Heart left ventricle (tissue), 16 donors: ENCODE measurements around the gene DCUN1D1. TPM values are rescaled to one million over a fixed set of nuclear protein-coding genes. Genes with fewer than 3 reads are reported as not detected.

Experiments used
- ATAC-seq, 4 donors: fragments of 200-7000 bp; cut with Tn5 transposase; one replicate each; pipeline ENCODE4 v1.9.1; 2020 to 2022; ENCODE audit warnings: moderate library complexity in 4 of 4, mild to moderate bottlenecking in 3 of 4, moderate number of reproducible peaks in 1 of 4
- DNase-seq, 5 donors: peaks; one replicate each; pipeline ENCODE4 v3.0.0-alpha.2; 2020
- H3K27ac ChIP-seq, 12 donors: fragments of 200-600 bp; sonication (generic) in 4 of 12; one replicate each; pipeline versions ENCODE4 v1.5.0 to v1.8.0; 2016 to 2022; ENCODE audit warnings: mild to moderate bottlenecking in 2 of 12
- H3K27me3 ChIP-seq, 9 donors: fragments of 200-600 bp; sonication (generic) in 2 of 9; one replicate each; pipeline versions ENCODE4 v1.5.1 to v1.8.0; 2016 to 2022; ENCODE audit warnings: mild to moderate bottlenecking in 3 of 9
- H3K36me3 ChIP-seq, 9 donors: fragments of 200-600 bp; sonication (generic) in 2 of 9; one replicate each; pipeline versions ENCODE4 v1.5.0 to v1.8.0; 2018 to 2022; ENCODE audit warnings: mild to moderate bottlenecking in 2 of 9
- H3K4me1 ChIP-seq, 12 donors: fragments of 200-600 bp; sonication (generic) in 4 of 12; one replicate each; pipeline versions ENCODE4 v1.5.0 to v1.8.0; 2016 to 2022; ENCODE audit warnings: mild to moderate bottlenecking in 3 of 12
- H3K4me3 ChIP-seq, 12 donors: fragments of 200-600 bp; sonication (generic) in 4 of 12; one replicate each; pipeline versions ENCODE4 v1.5.0 to v1.8.0; 2017 to 2022; ENCODE audit warnings: mild to moderate bottlenecking in 9 of 12, moderate library complexity in 4 of 12
- H3K9me3 ChIP-seq, 12 donors: fragments of 200-600 bp; sonication (generic) in 4 of 12; one replicate each; pipeline versions ENCODE4 v1.5.0 to v1.8.0; 2016 to 2022; ENCODE audit warnings: mild to moderate bottlenecking in 1 of 12
- POLR2A ChIP-seq, 2 donors: fragments of 450-650 bp; IDR thresholded peaks; one replicate each; pipeline ENCODE4 v1.6.1; 2017; ENCODE audit warnings: antibody characterized with exemption in 2 of 2, mild to moderate bottlenecking in 2 of 2, moderate library complexity in 2 of 2
- WGBS, 4 donors: extraction: QIAGEN DNeasy Blood & Tissue Kit in 2 of 4; methylation state at CpG; one replicate each; pipeline versions ENCODE4 v1.1.5 to v1.1.7; 2013 to 2018; 5-methylcytosine and 5-hydroxymethylcytosine counted together
- intact Hi-C, 10 donors: fragments of 100-400 bp; cut with DNase I; formaldehyde crosslinking; loops; one replicate each; pipeline versions ENCODE4 v1.11.1 to v1.14.2; 2022
- polyA plus RNA-seq, 2 donors: library from polyadenylated mRNA; stranded (reverse); fragments of 200-250 nt; gene quantifications; one replicate each; pipeline ENCODE4 v1.2.3, GENCODE V29; 2013
- total RNA-seq, 9 donors: library from RNA; depleted of rRNA in 2 of 9; stranded (reverse); fragments of >200 nt in 2 of 9; fragmentation: NEBNext Ultra II Directional in 3 of 9; extraction: Animal tissue kit (Norgen Biotek cat#: 25700) in 3 of 9; gene quantifications; one replicate each; pipeline versions ENCODE4 v1.1.0 to v1.2.4, GENCODE V29; 2016 to 2023
- TF ChIP-seq, protein P1 (sequence below), 12 donors: fragments of 200-600 bp; sonication (generic) in 4 of 12; IDR thresholded peaks; one replicate each; pipeline versions ENCODE4 v1.5.0 to v1.8.0; 2018 to 2022; ENCODE audit warnings: antibody characterized with exemption in 12 of 12, mild to moderate bottlenecking in 5 of 12
- donor health status: ischemic (EF 13 %, LVEDD 7.1; RV severe dilation, severe dysfunction).
- donor health status: healthy with polysubstance abuse.
- donor health status: DM: no; HTN: yes; CAD: no.
- donor health status: DM: no; HTN: no; CAD: no.
- donor health status: ischemic (EF 25% LVEDD 6.9; RV normal size, moderate dysfunction).
- donor health status: ischemic (EF 25% LVEDD 5.7; RV mildly dilated, moderate dysfunction).
- donor health status: healthy.
- donor health status: DM: yes; HTN: yes; CAD: no.
- donor health status: ischemic (EF 35%, LVEDD 5.7; RV mildly dilated, moderate dysfunction).
- donor health status: nonischemic (EF 11% LVEDD 7.7; RV severe dilation, severe dysfunction).
- donor health status: DM: yes; HTN: yes; CAD: no.
- donor health status: PGD.
- donor health status: ischemic (EF 29% LVEDD 5.4; RV normal size, mild dysfunction).
- donor health status: nonischemic (EF 23%, LVEDD 6.1; RV moderate dilation, normal function).

DCUN1D1 gene
- total and polyA plus RNA-seq, 11 donors, result 5.4 to 43.0 (median 34.8) TPM

DNA sequence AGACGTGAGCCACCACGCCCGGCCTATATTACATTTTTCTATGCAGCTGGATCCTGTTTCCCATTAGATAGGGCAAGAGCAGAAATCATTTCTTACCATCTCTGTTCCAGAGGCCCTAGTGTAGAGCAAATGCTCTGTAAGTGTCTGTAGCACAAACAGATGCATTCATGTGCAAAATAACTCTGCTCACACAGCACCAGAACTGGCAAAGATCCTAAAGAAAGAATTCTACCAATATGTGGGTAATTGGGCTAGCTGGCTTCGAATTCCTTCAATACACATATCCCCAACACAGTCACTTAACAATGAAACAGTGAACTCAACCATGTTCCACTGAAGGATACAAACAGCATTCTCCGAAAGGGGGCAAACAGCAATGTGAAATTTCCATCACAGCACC lies 32.7 kb upstream of the DCUN1D1 start:
- Histone ChIP-seq H3K27ac (no peak overlapping the region), H3K4me3 (no peak overlapping the region), H3K4me1 (no peaks in the 10 kb centered on the region), H3K36me3 (peaks cover 0 to 44% (median 26%) of the 10 kb centered on the region in 9 donors), H3K9me3 (no peaks in the 10 kb centered on the region), H3K27me3 (no peaks in the 10 kb centered on the region)
- intact Hi-C loops, result no loop called here
- TF ChIP-seq POLR2A (IDR thresholded peaks at IDR 0.05), result no peak
- TF ChIP-seq, protein P1, sequence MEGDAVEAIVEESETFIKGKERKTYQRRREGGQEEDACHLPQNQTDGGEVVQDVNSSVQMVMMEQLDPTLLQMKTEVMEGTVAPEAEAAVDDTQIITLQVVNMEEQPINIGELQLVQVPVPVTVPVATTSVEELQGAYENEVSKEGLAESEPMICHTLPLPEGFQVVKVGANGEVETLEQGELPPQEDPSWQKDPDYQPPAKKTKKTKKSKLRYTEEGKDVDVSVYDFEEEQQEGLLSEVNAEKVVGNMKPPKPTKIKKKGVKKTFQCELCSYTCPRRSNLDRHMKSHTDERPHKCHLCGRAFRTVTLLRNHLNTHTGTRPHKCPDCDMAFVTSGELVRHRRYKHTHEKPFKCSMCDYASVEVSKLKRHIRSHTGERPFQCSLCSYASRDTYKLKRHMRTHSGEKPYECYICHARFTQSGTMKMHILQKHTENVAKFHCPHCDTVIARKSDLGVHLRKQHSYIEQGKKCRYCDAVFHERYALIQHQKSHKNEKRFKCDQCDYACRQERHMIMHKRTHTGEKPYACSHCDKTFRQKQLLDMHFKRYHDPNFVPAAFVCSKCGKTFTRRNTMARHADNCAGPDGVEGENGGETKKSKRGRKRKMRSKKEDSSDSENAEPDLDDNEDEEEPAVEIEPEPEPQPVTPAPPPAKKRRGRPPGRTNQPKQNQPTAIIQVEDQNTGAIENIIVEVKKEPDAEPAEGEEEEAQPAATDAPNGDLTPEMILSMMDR (IDR thresholded peaks at IDR 0.05), result no peak
- WGBS, 4 donors, result 94 to 97% (median 96%) methylated on average over 5 of the region's 5 CpGs
- no peak for ATAC-seq
- no peak for DNase-seq

DNA sequence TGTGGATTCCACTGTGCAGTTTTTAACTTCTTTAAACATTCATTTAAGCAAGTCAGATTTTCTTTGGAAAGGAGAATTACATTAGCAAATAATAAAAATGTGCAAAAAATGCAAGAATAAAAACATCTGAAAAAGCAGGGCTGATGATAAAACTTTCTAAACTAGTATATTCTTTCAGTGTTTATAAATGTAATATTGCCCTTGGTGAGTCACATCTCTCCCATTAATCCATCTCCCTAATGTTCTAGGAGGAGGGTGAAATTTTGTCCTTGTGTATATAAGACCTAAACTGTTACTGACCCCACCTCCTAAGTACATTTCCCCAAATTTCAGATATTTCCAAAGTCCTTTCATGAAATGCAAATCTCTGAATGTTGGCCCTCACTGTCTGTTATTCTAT lies 28.5 kb upstream of the DCUN1D1 start:
- intact Hi-C loops, result no loop called here
- no peaks in the 10 kb centered on the region for H3K27me3 ChIP-seq

DNA sequence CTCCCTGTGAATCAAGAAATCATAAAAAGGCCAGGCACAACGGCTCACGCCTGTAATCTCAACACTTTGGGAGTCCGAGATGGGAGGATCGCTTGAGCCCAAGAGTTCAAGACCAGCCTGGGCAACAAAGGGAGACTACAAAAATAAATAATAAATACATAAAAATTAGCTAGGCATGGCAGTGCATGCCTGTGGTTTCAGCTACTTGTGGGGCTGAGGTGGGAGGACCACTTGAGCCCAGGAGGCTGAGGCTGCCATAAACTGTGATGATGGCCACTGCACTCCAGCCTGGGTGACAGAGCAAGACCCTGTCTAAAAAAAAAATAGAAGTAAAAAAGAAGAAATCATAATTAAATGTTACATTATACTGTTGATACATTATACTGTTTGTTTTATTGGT lies 28.0 kb upstream of the DCUN1D1 start:
- Histone ChIP-seq H3K9me3 (no peaks in the 10 kb centered on the region), H3K27ac (no peak overlapping the region), H3K4me3 (no peak overlapping the region), H3K4me1 (no peaks in the 10 kb centered on the region), H3K36me3 (peaks cover 0 to 5% (median 0%) of the 10 kb centered on the region in 9 donors), H3K27me3 (no peaks in the 10 kb centered on the region)
- DNase-seq (no peak), ATAC-seq (no peak)
- intact Hi-C loops, result no loop called here
- WGBS, 4 donors, result 94 to 97% (median 95%) methylated on average over 4 of the region's 4 CpGs
- TF ChIP-seq, protein P1 (IDR thresholded peaks at IDR 0.05), result no peak
- TF ChIP-seq POLR2A (IDR thresholded peaks at IDR 0.05), result no peak

More for the DNA sequence above, 28.5 kb upstream of the DCUN1D1 start:
- TF ChIP-seq, protein P1 (IDR thresholded peaks at IDR 0.05), result no peak
- no peaks in the 10 kb centered on the region for H3K4me1 ChIP-seq
- H3K9me3 ChIP-seq, result no peaks in the 10 kb centered on the region
- ATAC-seq (no peak), DNase-seq (no peak)
- no peak overlapping the region for H3K27ac ChIP-seq
- peaks cover 0 to 6% (median 0%) of the 10 kb centered on the region in 9 donors for H3K36me3 ChIP-seq
- no peak overlapping the region for H3K4me3 ChIP-seq

DNA sequence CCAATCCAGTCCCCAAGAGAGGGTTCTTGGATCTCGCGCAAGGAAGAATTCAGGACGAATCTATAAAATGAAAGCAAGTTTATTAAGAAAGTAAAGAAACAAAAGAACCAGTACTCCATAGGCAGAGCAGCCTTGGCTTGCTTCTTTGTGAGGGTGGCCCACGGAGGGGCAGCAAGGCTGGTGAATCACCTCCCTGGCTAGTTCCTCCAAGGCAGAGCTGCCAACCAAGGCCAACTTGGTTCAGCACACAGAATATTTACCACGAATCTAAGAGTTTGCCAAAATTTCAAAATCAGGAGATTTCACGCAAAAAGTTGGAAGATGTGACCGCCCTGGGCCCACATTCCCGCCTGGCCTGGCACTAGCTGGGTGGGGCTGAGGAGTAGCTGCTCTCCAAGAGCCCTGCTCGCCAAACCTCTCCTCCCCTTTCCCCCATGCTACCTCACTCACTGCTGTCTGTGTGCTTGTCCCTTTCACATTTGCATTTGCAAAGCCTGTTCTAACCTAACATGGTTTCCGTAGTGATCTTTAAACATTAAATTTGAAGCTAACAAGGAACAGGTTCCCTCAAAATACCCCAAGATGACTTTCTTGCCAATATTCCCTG lies 26.2 kb upstream of the DCUN1D1 start:
- Histone ChIP-seq H3K9me3 (no peaks in the 10 kb centered on the region), H3K36me3 (peaks cover 0 to 3% (median 0%) of the 10 kb centered on the region in 9 donors), H3K4me3 (no peak overlapping the region), H3K27me3 (no peaks in the 10 kb centered on the region), H3K27ac (no peak overlapping the region), H3K4me1 (no peaks in the 10 kb centered on the region)
- ATAC-seq (no peak), DNase-seq (no peak)
- WGBS, 4 donors, result 90 to 96% (median 92%) methylated on average over 10 of the region's 10 CpGs
- no peak for TF ChIP-seq POLR2A (IDR thresholded peaks at IDR 0.05)
- TF ChIP-seq, protein P1 (IDR thresholded peaks at IDR 0.05), result no peak
- intact Hi-C loops, result no loop called here
